DOHH2 (cell line): ENCODE data around the gene SLC26A2.

Experiments used
- H3F3A ChIP-seq: fragments of 200-600 bp; sonication (generic), shearing (Covaris generic); 2 replicates; pipeline ENCODE4 v1.6.0; 2016; ENCODE audit warnings: antibody characterized with exemption, mild to moderate bottlenecking; ENCODE audit not compliant: control insufficient read depth, insufficient read depth
- H3K27ac ChIP-seq: fragments of 200-600 bp; sonication (generic); 2 replicates; pipeline ENCODE4 v1.5.1; 2014; ENCODE audit warnings: low read depth, mild to moderate bottlenecking, low read length, moderate library complexity
- H3K27me3 ChIP-seq: fragments of 200-600 bp; sonication (generic); 2 replicates; pipeline ENCODE4 v1.6.1; 2014; ENCODE audit warnings: mild to moderate bottlenecking, low read length, mixed read lengths; ENCODE audit not compliant: control insufficient read depth
- H3K36me3 ChIP-seq: fragments of 200-600 bp; sonication (generic); 2 replicates; pipeline ENCODE4 v1.6.1; 2014; ENCODE audit warnings: mild to moderate bottlenecking, low read length, moderate library complexity, mixed read lengths; ENCODE audit not compliant: control insufficient read depth
- H3K4me1 ChIP-seq: fragments of 200-600 bp; sonication (generic); 2 replicates; pipeline ENCODE4 v1.6.1; 2014; ENCODE audit warnings: mild to moderate bottlenecking, low read length, mixed read lengths; ENCODE audit not compliant: control insufficient read depth
- H3K4me2 ChIP-seq: fragments of 200-600 bp; sonication (generic); 2 replicates; pipeline ENCODE4 v1.6.0; 2014; ENCODE audit warnings: mild to moderate bottlenecking, low read length, moderate library complexity
- H3K4me3 ChIP-seq: fragments of 200-600 bp; sonication (generic); 2 replicates; pipeline ENCODE4 v1.5.1; 2014; ENCODE audit warnings: mild to moderate bottlenecking, low read length, mixed read lengths
- H3K79me2 ChIP-seq: fragments of 200-600 bp; sonication (generic); 2 replicates; pipeline ENCODE4 v1.6.1; 2014; ENCODE audit warnings: mild to moderate bottlenecking, low read length, mixed read lengths; ENCODE audit not compliant: control insufficient read depth
- H3K9me2 ChIP-seq: fragments of 200-600 bp; sonication (generic); replicated peaks from 2 replicates; pipeline ENCODE4 v1.6.1; 2014; ENCODE audit warnings: mild to moderate bottlenecking, low read length, mixed read lengths; ENCODE audit not compliant: control insufficient read depth
- H3K9me3 ChIP-seq: fragments of 200-600 bp; sonication (generic); 2 replicates; pipeline ENCODE4 v1.6.1; 2014; ENCODE audit warnings: antibody characterized with exemption, low read length, mixed read lengths; ENCODE audit not compliant: control insufficient read depth, insufficient read depth
- H4K20me1 ChIP-seq: fragments of 200-600 bp; sonication (generic); 2 replicates; pipeline ENCODE4 v1.6.0; 2014; ENCODE audit warnings: low read depth, mild to moderate bottlenecking, antibody characterized with exemption, low read length, moderate library complexity; ENCODE audit not compliant: control insufficient read depth, insufficient read depth
- CTCF ChIP-seq: fragments of 200-600 bp; sonication (generic); IDR thresholded peaks from one replicate; pipeline ENCODE4 v1.5.1; 2014; ENCODE audit warnings: antibody characterized with exemption, mild to moderate bottlenecking, low read depth, low read length; ENCODE audit not compliant: poor library complexity, severe bottlenecking
- EZH2phosphoT487 ChIP-seq: fragments of 200-600 bp; sonication (generic); IDR thresholded peaks from 2 replicates; pipeline ENCODE4 v1.6.1; 2017; ENCODE audit warnings: borderline replicate concordance, mild to moderate bottlenecking, antibody characterized with exemption, low read length, moderate library complexity, mixed read lengths

Gene SLC26A2

GRCh38 chr5:149953436-149954121 is 7.0 kb upstream of the SLC26A2 start:
- Histone ChIP-seq H3K9me2 (no peaks in the 10 kb centered on the region), H3K27ac (no peak overlapping the region), H3K79me2 (no peaks in the 10 kb centered on the region), H3K4me3 (no peak overlapping the region), H4K20me1 (no peaks in the 10 kb centered on the region), H3K36me3 (no peaks in the 10 kb centered on the region), H3K4me1 (no peaks in the 10 kb centered on the region), H3K4me2 (no peak overlapping the region), H3K27me3 (peaks cover 6% of the 10 kb centered on the region), H3F3A (no peaks in the 10 kb centered on the region), H3K9me3 (no peaks in the 10 kb centered on the region)
- no peak for TF ChIP-seq CTCF
- no peak for TF ChIP-seq EZH2phosphoT487

GRCh38 chr5:149954798-149955197 is 5.8 kb upstream of the SLC26A2 start:
- Histone ChIP-seq H4K20me1 (no peaks in the 10 kb centered on the region), H3K27ac (no peak overlapping the region), H3K36me3 (no peaks in the 10 kb centered on the region), H3K4me1 (peaks cover 9% of the 10 kb centered on the region), H3F3A (peaks cover 5% of the 10 kb centered on the region; the same call in 1 of the 2 replicates), H3K4me3 (no peak overlapping the region), H3K4me2 (no peak overlapping the region), H3K27me3 (no peaks in the 10 kb centered on the region), H3K79me2 (no peaks in the 10 kb centered on the region), H3K9me2 (no peaks in the 10 kb centered on the region), H3K9me3 (no peaks in the 10 kb centered on the region)
- no peak for TF ChIP-seq EZH2phosphoT487
- TF ChIP-seq CTCF, result no peak

- Histone ChIP-seq H4K20me1 (no peaks in the 10 kb centered on the region), H3K4me2 (no peak overlapping the region), H3K27me3 (no peaks in the 10 kb centered on the region), H3K27ac (no peak overlapping the region), H3K9me2 (no peaks in the 10 kb centered on the region), H3K79me2 (no peaks in the 10 kb centered on the region), H3F3A (peaks cover 5% of the 10 kb centered on the region; the same call in 1 of the 2 replicates), H3K4me3 (no peak overlapping the region), H3K9me3 (no peaks in the 10 kb centered on the region), H3K36me3 (no peaks in the 10 kb centered on the region), H3K4me1 (peaks cover 20% of the 10 kb centered on the region)
- TF ChIP-seq CTCF, result no peak
- TF ChIP-seq EZH2phosphoT487, result no peak
These were observed 3.9 kb upstream of the SLC26A2 start for GRCh38 chr5:149956685-149957084.
